Panc1 (cell line): ENCODE measurements around the gene DNTT. TPM values are rescaled to one million over a fixed set of nuclear protein-coding genes. Genes with fewer than 3 reads are reported as not detected.
A peak's percentile ranks its signal among the peaks of the same experiment; 100 is the strongest.

Experiments
- ATAC-seq: fragments of 200-7000 bp; cut with Tn5 transposase; 2 replicates; pipeline ENCODE4 v1.9.1; 2020; ENCODE audit warnings: mild to moderate bottlenecking, moderate library complexity
- Bru-seq: library from RNA; stranded (reverse); fragments of 400-500 nt; gene quantifications from one replicate; lab custom pipeline; 2021; lab: Mats Ljungman, UMichigan
- BruChase-seq, 2 experiments: library from RNA; stranded (reverse); fragments of 400-500 nt; gene quantifications; one replicate each; lab custom pipeline; 2021; lab: Mats Ljungman, UMichigan
- BruUV-seq: library from RNA; stranded (reverse); fragments of 400-500 nt; replicated peaks from 2 replicates; lab custom pipeline; 2021; lab: Mats Ljungman, UMichigan
- CTCF ChIA-PET: fragments of 300-600 bp; sonication (Branson Sonifier 250); formaldehyde crosslinking; loops from one replicate; lab custom pipeline; 2022; ENCODE audit warnings: antibody characterized with exemption; lab: Charles Lee
- POLR2A ChIA-PET: fragments of 300-600 bp; sonication (Branson Sonifier 250); formaldehyde crosslinking; loops from one replicate; lab custom pipeline; 2022; ENCODE audit warnings: antibody characterized with exemption; lab: Charles Lee
- DNase-seq: peaks from one replicate; pipeline ENCODE4 v3.0.0-alpha.2; 2010; ENCODE audit warnings: low read depth, low spot score
- H3K27ac ChIP-seq: 2 replicates; pipeline ENCODE4 v1.5.1; 2011; ENCODE audit warnings: mild to moderate bottlenecking, low read length, inconsistent platforms
- H3K27me3 ChIP-seq: fragments of 200-500 bp; sonication (Bioruptor generic); 2 replicates; pipeline ENCODE4 v1.6.0; 2014; ENCODE audit warnings: low read length, inconsistent platforms; ENCODE audit not compliant: control insufficient read depth, insufficient read depth
- H3K36me3 ChIP-seq: fragments of 200-500 bp; sonication (Bioruptor generic); 2 replicates; pipeline ENCODE4 v1.5.1; 2014; ENCODE audit warnings: inconsistent platforms, mild to moderate bottlenecking, low read length, moderate library complexity; ENCODE audit not compliant: control insufficient read depth, insufficient read depth
- H3K4me1 ChIP-seq: 2 replicates; pipeline ENCODE4 v1.5.1; 2011; ENCODE audit warnings: inconsistent platforms, mild to moderate bottlenecking, low read length, moderate library complexity; ENCODE audit not compliant: control insufficient read depth, insufficient read depth
- H3K4me3 ChIP-seq, 2 experiments: 2 replicates each; pipeline ENCODE4 v1.5.1; 2011 to 2012; ENCODE audit warnings: low read depth in 2 of 2, low read length in 2 of 2, mild to moderate bottlenecking in 2 of 2, inconsistent platforms in 1 of 2, moderate library complexity in 1 of 2
- H3K9me3 ChIP-seq: fragments of 200-500 bp; sonication (Bioruptor generic); 2 replicates; pipeline ENCODE4 v1.5.1; 2014; ENCODE audit warnings: low read depth, mild to moderate bottlenecking, inconsistent platforms, low read length, moderate library complexity; ENCODE audit not compliant: control insufficient read depth, insufficient read depth
- CTCF ChIP-seq: fragments of 450-650 bp; IDR thresholded peaks from 2 replicates; pipeline ENCODE4 v1.5.1; 2017; ENCODE audit warnings: mild to moderate bottlenecking
- POLR2AphosphoS5 ChIP-seq: IDR thresholded peaks from 2 replicates; pipeline ENCODE4 v1.6.1; 2012; ENCODE audit warnings: mild to moderate bottlenecking, low read depth, low read length, moderate library complexity
- REST ChIP-seq, 2 experiments: IDR thresholded peaks; 2 replicates each; pipeline ENCODE4 v1.6.1; 2011 to 2012; ENCODE audit warnings: low read depth in 2 of 2, control low read depth in 1 of 2, low read length in 1 of 2, mild to moderate bottlenecking in 1 of 2, moderate library complexity in 1 of 2; ENCODE audit not compliant: insufficient read depth in 1 of 2
- SIN3A ChIP-seq: IDR thresholded peaks from 2 replicates; pipeline ENCODE4 v1.6.1; 2012; ENCODE audit warnings: low read depth, mild to moderate bottlenecking, low read length, moderate library complexity, borderline replicate concordance; ENCODE audit not compliant: insufficient read depth
- TCF7L2 ChIP-seq: IDR thresholded peaks from 2 replicates; pipeline ENCODE4 v1.6.1; 2011; ENCODE audit warnings: mild to moderate bottlenecking, low read depth, low read length, inconsistent platforms
- in situ Hi-C: cut with HindIII; loops from 2 replicates; pipeline ENCODE4 v1.10.0; 2016; ENCODE audit warnings: low sequenced_read_pairs, low pct_unique_long_range_greater_than_20kb
- intact Hi-C: fragments of 100-400 bp; cut with micrococcal nuclease; formaldehyde crosslinking; loops from one replicate; pipeline ENCODE4 v1.10.0; 2022; ENCODE audit not compliant: unreplicated experiment
- long read RNA-seq: library from polyadenylated mRNA; unstranded; transcript quantifications from one replicate; pipeline ENCODE4 v2.0.0, GENCODE V29; 2021; ENCODE audit not compliant: unreplicated experiment
- polyA plus RNA-seq: library from polyadenylated mRNA; unstranded; fragments of >200 nt; gene quantifications from one replicate; pipeline ENCODE4 v1.2.1, GENCODE V29; 2012; ENCODE audit warnings: missing spikeins; ENCODE audit not compliant: insufficient read length
- total RNA-seq: library from RNA; stranded (reverse); gene quantifications from one replicate; pipeline ENCODE4 v1.2.1, GENCODE V29; 2021; ENCODE audit not compliant: unreplicated experiment

DNTT gene
- total RNA-seq, result not detected
- polyA plus RNA-seq, result not detected
- not detected for Bru-seq, nascent RNA
- BruChase-seq, experiment 1, labeled RNA remaining after a 2-hour chase, result percentile 3 among the genes with signal in this experiment
- not detected for BruChase-seq, experiment 2, labeled RNA remaining after a 6-hour chase
- long read RNA-seq, result 0 reads

- Histone ChIP-seq H3K27me3 (peaks cover 35% of the 10 kb centered on the region), H3K27ac (no peak within 1 kb of the TSS), H3K4me1 (no peaks in the 10 kb centered on the region), H3K36me3 (no peaks in the 10 kb centered on the region), H3K9me3 (no peaks in the 10 kb centered on the region), H3K4me3 (no peak within 1 kb of the TSS)
- DNase-seq (no peak), ATAC-seq (no peak)
- BruUV-seq, result no TSS peak
- in situ Hi-C loops, result no loop called here
- intact Hi-C loops, result no loop called here
- ChIA-PET POLR2A (no interaction called here), CTCF (interaction anchor here (0.6 kb wide), 1 partner anchor 287 kb away, joined by 3 read pairs; no protein-coding TSS in a partner anchor)
- TF ChIP-seq CTCF (no peak), TCF7L2 (no peak), REST (IDR thresholded peaks at IDR 0.05; ENCODE audit: insufficient read depth in 1 of 2, low read depth in 2 of 2, low read length in 1 of 2) (no peak), SIN3A (no peak), POLR2AphosphoS5 (no peak)
Measured at GRCh38 chr10:96304230-96304629, at the start of gene DNTT. Gene DNTT (plus strand): TSS chr10:96304434. CDS start chr10:96304498, 64 bp downstream.

GRCh38 chr10:96254976-96255375, 49.3 kb upstream of the DNTT start:
- DNase-seq (no peak), ATAC-seq (no peak)
- Histone ChIP-seq H3K27me3 (no peaks in the 10 kb centered on the region), H3K4me1 (no peaks in the 10 kb centered on the region), H3K9me3 (no peaks in the 10 kb centered on the region), H3K27ac (no peak overlapping the region), H3K4me3 (no peak overlapping the region), H3K36me3 (no peaks in the 10 kb centered on the region)
- in situ Hi-C loops (no loop called here), intact Hi-C loops (no loop called here)
- no peak for TF ChIP-seq REST (IDR thresholded peaks at IDR 0.05; ENCODE audit: insufficient read depth in 1 of 2, low read depth in 2 of 2, low read length in 1 of 2)
- no peak for TF ChIP-seq CTCF
- no peak for TF ChIP-seq POLR2AphosphoS5
- TF ChIP-seq SIN3A, result no peak
- no peak for TF ChIP-seq TCF7L2
- POLR2A ChIA-PET, result no interaction called here
- BruUV-seq, result no TSS peak
- CTCF ChIA-PET, result no interaction called here
